ENCODE results near the gene PIGV.

PIGV gene

DNA sequence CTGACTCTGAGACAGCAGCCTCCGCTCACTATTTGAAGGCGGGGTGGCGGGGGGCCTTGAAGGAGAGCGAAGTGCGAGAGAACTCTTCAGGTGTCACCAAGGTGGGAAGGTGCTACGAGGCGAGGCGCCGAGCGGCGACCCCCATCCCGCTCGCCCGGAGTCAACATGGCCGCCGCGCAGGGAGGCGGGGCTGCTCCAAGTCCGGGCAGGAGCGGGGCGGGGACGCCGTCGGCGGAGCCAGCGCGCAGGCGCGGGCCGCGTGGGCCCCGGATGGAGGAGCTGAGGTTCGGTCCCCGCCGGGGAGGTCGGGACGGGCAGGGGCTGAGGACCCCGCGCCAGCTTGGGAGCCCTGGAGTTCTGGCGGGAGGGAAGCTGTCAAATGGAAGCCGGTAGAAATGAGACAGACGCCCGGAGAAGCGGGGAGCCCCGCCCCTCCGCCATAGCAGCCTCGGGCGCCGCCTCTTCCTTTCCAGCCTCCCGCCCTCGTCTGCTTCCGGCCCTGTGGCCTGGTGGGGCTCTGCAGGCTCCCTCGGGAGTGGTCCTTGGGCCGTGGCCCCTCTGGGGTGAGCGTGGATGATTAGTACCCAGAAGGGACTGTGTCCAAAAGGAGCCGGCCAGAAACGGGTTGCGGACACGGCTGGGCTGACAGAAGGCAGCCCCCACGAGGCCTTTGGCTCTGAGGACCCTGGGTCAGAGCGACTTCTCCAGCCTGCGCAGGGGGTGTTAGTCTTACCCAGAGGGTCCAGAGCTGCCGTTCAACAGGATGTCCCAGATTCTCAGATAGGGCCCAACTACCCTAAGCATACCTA, at the start of gene PIGV:
Gene PIGV (plus strand): TSS at position 245 of the 809 bp plus-strand sequence. CDS start 2,866 bp downstream, outside the sequence.
- H3K4me3 ChIP-seq (ENCODE audit: low read length): peak within 1 kb of the TSS; percentile 70
- TF ChIP-seq ZNF274 (IDR thresholded peaks at IDR 0.05; ENCODE audit: low read depth, low read length): no peak

DNA sequence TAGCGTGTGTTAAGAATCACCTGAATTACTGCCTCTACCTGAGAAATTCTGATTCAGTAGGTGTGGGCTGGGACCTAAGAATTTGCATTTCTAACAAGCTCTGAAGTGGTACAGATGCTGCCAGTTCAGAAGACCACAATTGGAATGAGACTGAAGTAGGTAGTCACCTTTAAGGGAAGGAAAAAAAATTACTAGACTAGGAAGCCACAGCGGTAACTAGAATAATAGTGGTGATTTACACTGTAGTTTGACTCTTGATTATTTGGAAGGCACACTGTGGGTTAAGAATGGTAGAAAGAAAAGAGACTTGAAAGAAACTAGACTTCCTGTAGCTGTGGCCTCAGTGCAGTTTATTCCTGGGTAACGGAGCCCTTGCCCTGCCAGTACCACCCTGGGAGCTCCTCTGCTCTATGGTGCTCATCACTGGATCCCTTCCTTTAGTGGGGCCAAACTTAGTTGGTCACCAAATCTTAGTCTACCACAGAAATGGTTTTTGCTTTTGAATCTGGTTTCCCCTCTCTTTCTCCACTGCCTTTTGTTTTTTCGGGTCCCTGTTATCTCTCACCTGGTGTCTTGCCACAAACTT, 48.3 kb upstream of the PIGV start:
- TF ChIP-seq ZNF274 (IDR thresholded peaks at IDR 0.05; ENCODE audit: low read depth, low read length): no peak
- H3K4me3 ChIP-seq (ENCODE audit: low read length): no peak overlapping the region; the same call in 1 of the 2 replicates

DNA sequence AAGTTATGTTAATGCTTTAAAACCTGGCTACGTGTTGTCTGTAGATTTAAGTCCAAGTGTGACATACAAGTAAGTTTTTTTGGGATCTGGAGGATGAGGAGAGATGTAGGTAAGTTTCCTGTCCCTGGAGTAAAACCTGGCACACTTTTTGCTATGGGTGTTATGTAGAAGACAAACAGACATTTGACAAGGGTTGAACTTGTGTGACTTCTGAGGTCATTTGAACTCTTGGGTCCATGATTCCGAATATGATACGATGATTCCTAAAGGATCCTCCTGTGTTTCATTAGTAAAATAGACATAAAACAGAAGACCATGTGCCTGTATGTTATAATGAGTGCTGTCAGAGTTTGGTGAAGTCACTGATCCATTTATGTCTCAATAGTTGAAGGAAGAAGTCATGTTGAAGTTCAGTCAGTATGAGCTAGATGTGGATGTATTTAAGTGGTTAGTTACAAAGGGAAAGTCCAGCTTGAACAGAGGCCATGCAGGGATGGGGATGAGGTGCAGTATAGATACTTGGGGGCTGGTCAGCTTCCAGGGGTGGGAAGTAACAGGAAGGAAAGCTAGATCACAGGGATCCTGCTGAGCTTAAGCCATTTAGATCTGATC, 47.6 kb upstream of the PIGV start:
- no peak for TF ChIP-seq ZNF274 (IDR thresholded peaks at IDR 0.05; ENCODE audit: low read depth, low read length)
- no peak overlapping the region for H3K4me3 ChIP-seq (ENCODE audit: low read length)

DNA sequence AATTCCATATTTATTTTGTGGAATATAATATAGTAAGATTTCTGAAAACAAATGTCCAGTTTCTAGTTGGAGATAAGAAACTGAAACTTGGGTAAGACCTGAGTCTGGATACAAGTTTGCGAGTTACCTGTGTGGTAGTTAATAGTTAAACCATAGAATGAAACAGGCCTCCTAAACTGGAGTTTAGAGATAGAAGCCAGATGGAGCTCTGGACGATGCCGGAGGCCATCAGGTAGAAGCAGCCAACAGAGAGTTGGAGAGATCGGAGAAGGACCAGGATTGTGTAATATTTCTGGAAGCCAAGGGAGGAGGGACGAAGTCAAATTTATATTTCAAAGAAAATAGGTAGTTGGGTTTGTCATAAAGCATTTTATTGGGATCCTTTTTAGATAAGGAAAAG, 46.8 kb upstream of the PIGV start:
- H3K4me3 ChIP-seq (ENCODE audit: low read length): no peak overlapping the region
- TF ChIP-seq ZNF274 (IDR thresholded peaks at IDR 0.05; ENCODE audit: low read depth, low read length): no peak

DNA sequence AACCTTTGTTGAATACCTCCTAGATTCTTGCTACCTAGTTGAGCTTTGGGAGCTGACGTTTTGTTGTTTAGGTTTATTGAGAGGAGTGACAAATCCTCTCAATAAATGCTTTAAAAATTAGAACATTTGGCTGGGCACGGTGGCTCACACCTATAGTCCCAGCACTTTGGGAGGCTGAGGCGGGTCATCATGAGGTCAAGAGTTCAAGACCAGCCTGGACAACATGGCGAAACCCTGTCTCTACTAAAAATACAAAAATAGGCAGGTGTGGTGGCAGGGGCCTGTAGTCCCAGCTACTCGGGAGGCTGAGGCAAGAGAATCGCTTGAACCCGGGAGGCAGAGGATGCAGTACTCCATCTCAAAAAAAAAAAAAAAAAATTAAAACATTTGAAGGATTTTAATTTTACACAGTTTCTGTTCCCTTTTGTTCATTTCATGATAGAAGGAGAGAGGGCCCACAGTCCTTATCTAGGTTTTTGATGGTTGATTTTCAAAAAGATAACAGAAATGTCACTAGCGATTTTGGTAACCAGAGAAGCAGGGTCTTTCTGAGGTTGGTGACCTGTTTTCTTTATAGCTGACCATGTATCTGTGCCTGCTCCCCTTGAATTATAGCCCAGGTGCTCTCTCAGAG, 44.2 kb upstream of the PIGV start:
- peak overlapping the region; percentile 38; the same call in 1 of the 2 replicates for H3K4me3 ChIP-seq (ENCODE audit: low read length)
- no peak for TF ChIP-seq ZNF274 (IDR thresholded peaks at IDR 0.05; ENCODE audit: low read depth, low read length)

DNA sequence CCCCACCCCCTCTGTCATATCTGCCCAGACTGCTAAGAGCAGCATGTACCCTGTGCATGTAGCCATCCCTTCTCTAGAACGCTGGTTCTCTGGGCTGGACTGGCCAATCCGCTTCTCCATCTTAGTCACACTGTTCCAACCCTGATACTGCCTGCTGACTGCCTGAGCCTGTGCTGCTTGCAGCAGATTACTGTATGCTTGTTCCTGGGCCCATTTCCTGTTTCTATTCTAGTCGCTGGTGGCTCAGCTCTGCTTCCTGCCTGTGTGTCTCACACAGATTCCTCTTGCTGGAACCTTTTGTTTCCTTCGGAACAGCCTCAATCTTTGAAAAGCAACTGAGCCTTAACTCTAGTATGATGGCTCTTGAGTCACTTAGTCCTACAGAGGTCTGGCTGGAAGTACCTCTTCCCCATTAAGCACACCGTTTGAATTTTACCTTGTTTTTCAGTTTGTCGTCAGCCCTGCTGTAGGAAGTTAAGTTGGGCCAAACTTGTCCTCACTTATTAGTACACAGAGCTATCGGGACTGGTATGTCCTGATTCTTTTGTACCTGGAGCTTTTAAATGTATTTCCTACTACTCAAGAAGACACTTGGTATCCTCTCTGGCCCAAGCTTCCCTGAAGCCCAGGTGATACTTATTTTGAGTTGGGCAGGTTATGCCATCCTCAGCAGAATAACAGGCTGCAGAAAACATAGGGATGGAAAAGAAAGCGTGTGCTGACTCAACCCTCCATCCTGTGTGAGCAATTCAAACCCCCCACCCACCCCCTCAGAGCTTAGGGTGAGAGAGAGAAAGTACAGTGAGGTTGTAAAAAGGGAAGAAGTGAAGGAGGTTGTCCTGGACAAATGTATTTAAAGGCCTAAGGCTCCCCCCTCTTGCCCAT, 43.4 kb upstream of the PIGV start:
- no peak for TF ChIP-seq ZNF274 (IDR thresholded peaks at IDR 0.05; ENCODE audit: low read depth, low read length)
- H3K4me3 ChIP-seq (ENCODE audit: low read length): peak overlapping the region; percentile 56; the same call in 1 of the 2 replicates

DNA sequence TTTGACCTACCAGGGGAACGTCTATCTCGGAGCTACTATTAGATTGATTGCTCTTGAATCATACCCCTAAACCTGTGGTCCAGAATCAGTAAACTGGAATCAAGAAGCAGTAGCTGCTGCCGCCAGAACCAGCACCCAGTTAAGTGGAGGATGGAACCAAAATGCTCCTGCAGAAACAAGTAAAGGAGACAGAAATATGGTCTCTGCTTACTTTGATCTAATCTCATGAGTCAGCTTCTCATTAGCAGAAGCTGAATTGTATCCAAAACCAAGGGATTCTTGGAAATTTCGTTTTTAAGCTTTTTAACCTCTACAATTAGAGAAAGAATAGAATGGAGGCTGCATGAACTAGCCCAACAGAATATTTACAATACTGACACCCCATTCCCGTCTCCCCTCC, 42.6 kb upstream of the PIGV start:
- H3K4me3 ChIP-seq (ENCODE audit: low read length): peak overlapping the region; percentile 13; the same call in 1 of the 2 replicates

DNA sequence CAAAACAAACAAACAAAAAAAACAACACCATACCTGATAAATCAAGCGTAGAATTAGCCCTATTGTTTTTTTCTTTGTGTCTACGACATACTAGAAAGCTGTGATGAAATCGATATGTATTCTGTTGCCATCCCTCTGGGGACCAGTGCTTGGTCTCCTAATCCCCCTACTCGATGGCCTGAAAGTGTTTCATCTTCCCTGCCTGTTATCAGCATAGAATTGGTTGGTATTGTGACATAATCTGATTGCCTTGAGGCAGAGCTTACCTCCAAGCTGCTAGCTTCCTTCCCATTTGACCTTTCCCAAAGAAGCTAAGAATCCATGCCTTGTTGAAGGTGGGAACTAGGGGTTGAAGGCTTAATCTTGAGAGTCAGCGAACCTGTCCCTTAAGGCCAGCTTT, 40.7 kb upstream of the PIGV start:
- H3K4me3 ChIP-seq (ENCODE audit: low read length): no peak overlapping the region
- no peak for TF ChIP-seq ZNF274 (IDR thresholded peaks at IDR 0.05; ENCODE audit: low read depth, low read length)

More for the DNA sequence above, 42.6 kb upstream of the PIGV start:
- TF ChIP-seq ZNF274 (IDR thresholded peaks at IDR 0.05; ENCODE audit: low read depth, low read length): no peak

DNA sequence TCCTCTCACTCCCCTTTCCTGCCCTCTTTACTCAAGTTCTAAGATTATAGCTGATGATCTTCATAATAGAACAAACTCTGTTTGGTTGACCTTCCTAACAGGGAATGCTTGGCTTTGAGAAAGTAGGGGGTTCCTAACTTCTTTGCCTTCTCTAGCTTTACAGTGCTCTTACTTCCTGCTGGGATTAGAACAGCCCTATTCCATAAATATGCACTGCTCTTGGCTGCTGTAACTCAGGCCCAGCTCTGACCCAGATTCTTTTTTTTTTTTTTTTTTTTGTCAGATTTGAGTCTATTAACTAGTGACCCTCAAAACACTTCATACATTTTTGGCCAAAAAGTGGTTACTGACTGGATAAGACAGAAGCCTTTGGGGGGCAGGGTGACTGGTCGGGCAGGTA, 39.4 kb upstream of the PIGV start:
- H3K4me3 ChIP-seq (ENCODE audit: low read length): no peak overlapping the region
- TF ChIP-seq ZNF274 (IDR thresholded peaks at IDR 0.05; ENCODE audit: low read depth, low read length): no peak

DNA sequence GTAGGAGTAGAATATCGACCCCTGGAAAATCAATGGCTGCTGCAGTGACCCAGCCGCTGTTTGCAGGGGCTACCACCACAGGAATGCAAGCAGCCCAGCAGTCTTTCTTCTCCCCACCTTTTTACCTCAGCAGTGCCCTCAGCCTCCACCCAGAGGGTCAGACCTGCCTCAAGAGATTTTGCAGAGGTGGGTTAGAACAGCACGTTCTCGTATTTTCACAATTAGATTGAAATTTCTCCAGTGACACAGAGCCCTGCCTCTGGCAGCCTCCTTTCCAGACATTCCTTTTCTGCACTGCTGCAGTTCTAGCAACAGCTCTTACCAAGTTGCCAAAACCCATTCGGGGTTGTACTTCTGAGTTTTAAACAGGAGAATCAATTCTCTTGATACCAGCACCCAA, 38.3 kb upstream of the PIGV start:
- no peak for TF ChIP-seq ZNF274 (IDR thresholded peaks at IDR 0.05; ENCODE audit: low read depth, low read length)
- H3K4me3 ChIP-seq (ENCODE audit: low read length): no peak overlapping the region

DNA sequence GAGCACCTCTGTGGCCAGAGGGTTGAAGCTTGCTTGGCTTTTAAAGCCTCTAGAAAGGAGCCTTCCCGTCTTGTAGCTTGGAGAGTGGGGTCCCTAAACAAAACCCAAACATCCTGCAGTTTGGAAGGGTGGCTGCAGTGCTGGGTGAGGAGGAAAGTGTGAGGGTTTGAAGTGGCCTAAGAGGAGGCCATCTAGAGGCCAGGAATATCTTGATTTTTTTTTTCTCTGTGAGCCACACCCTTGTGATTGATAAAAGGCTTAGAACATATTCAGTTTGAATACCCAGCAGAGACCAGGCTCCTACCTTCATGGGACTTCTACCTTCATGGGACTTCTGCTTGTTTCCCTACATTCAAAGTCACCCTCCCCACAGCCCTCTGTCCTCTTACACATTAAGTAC, 37.3 kb upstream of the PIGV start:
- no peak overlapping the region for H3K4me3 ChIP-seq (ENCODE audit: low read length)
- TF ChIP-seq ZNF274 (IDR thresholded peaks at IDR 0.05; ENCODE audit: low read depth, low read length): no peak

DNA sequence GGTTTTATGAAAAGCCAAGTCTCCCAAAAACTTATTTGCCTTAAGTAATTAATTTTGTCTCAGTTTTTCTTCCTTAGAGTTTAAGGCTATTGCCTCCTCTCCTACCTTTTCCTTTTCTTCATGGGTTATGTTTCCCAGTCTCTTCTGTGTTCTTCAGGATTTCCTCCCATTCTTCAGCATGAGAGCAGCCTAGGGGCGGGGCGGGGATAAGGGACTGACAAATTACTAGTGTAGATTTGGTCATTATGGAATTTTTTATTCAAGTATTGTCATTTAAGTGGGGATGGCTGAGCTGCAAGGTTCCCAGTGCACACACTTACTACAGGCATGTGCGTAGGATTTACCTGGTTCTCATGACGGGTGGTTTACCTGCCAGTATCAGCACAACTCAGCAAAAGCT, 35.2 kb upstream of the PIGV start:
- TF ChIP-seq ZNF274 (IDR thresholded peaks at IDR 0.05; ENCODE audit: low read depth, low read length): no peak
- H3K4me3 ChIP-seq (ENCODE audit: low read length): no peak overlapping the region

DNA sequence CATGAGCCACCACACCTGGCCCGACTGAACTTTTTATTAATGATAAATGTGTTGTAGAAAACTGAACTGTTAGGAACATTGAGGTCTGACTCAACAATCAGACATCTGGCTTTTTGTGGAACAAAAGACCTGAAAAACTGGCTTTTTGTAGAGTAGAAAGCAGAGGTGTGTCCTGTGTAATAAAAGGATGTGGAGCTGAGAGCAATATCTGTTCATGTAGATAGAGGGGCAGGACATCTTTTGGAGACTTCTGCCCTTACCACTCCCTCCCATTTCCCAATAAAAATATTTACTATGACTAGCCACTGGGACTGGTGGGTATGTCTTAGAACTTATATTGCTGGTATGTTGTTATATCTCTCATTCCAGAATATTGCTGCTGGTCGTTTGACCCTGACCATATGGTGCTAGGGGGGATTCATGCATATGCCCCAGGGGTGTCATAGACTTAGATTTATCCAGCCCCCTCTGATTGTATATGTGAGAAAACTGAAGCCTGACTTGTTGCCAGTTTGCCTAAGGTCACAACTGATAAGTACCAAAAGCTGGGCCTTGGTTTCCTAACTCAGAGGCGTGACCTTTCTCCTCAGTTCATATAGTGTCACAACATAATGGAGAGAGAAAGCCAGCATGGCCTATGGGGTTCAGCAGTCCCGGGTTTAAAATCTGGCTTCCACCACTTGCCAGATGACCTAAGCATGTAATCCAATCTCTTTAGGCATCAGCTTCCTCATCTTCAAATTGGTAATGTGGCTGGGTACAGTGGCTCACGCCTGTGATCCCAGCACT, 33.5 kb upstream of the PIGV start:
- TF ChIP-seq ZNF274 (IDR thresholded peaks at IDR 0.05; ENCODE audit: low read depth, low read length): no peak

More for the DNA sequence above, 33.5 kb upstream of the PIGV start:
- H3K4me3 ChIP-seq (ENCODE audit: low read length): no peak overlapping the region
